ENCODE results near the gene CCSER1.

Gene CCSER1

GRCh38 chr4:91025241-91026148, 898.3 kb downstream of the CCSER1 start:
- H3K9me3 ChIP-seq (replicated peaks; ENCODE audit: low read length): no peaks in the 10 kb centered on the region
- no peaks in the 10 kb centered on the region for H3K27me3 ChIP-seq (ENCODE audit: control insufficient read depth, insufficient read depth, low read length)
- no peak overlapping the region for H3K4me3 ChIP-seq (ENCODE audit: low read length)
- H3K36me3 ChIP-seq (ENCODE audit: insufficient read depth, low read length): no peaks in the 10 kb centered on the region
- H3K4me2 ChIP-seq (ENCODE audit: low read length): no peak overlapping the region
- H3K4me1 ChIP-seq (ENCODE audit: control insufficient read depth, insufficient read depth, low read length): no peaks in the 10 kb centered on the region
- H3K9ac ChIP-seq (ENCODE audit: low read depth, low read length): no peak overlapping the region

GRCh38 chr4:91028228-91028627, 901.0 kb downstream of the CCSER1 start:
- no peak overlapping the region for H3K9ac ChIP-seq (ENCODE audit: low read depth, low read length)
- no peaks in the 10 kb centered on the region for H3K27me3 ChIP-seq (ENCODE audit: control insufficient read depth, insufficient read depth, low read length)
- no peak overlapping the region for H3K4me2 ChIP-seq (ENCODE audit: low read length)
- H3K4me1 ChIP-seq (ENCODE audit: control insufficient read depth, insufficient read depth, low read length): no peaks in the 10 kb centered on the region
- no peaks in the 10 kb centered on the region for H3K9me3 ChIP-seq (replicated peaks; ENCODE audit: low read length)
- no peak overlapping the region for H3K4me3 ChIP-seq (ENCODE audit: low read length)
- H3K36me3 ChIP-seq (ENCODE audit: insufficient read depth, low read length): no peaks in the 10 kb centered on the region

GRCh38 chr4:91031761-91032160, 904.6 kb downstream of the CCSER1 start:
- Histone ChIP-seq H3K4me1 (ENCODE audit: control insufficient read depth, insufficient read depth, low read length) (no peaks in the 10 kb centered on the region), H3K27me3 (ENCODE audit: control insufficient read depth, insufficient read depth, low read length) (no peaks in the 10 kb centered on the region), H3K4me2 (ENCODE audit: low read length) (no peak overlapping the region), H3K36me3 (ENCODE audit: insufficient read depth, low read length) (no peaks in the 10 kb centered on the region), H3K9me3 (replicated peaks; ENCODE audit: low read length) (no peaks in the 10 kb centered on the region), H3K9ac (ENCODE audit: low read depth, low read length) (no peak overlapping the region), H3K4me3 (ENCODE audit: low read length) (no peak overlapping the region)

DNA sequence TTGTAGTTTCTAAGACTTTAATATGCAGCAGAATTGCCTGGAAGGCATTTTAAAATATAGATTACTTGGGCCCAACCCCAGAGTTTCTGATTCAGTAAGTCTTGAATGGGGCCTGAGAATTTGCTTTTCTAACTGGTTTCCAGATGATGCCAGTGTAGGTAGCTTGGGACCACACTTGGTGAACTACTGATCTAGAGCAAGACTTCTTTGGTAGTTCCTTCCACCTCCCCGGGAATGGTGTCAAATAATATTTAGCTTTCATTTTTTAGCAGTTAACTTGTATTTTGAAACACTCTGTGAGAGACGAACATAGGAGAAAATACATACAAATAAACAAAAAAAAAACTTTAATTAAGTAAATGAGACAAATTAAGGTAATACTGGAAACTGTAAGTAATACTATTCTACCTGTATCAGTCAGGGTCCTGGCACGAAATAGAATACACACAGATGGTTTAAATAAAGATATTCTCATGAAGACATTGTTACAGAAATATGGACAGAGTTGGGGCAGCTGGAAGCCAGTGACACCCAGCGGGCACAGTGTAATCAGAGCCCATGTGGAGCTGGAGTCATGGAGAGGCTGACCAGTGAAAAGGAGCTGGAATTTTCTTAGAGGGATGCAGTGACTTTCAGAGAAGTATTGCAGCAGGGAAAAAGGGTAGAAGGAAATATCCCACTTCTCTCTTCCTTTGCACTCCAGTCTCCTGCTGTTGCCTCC, 905.7 kb downstream of the CCSER1 start:
- no peak overlapping the region for H3K9ac ChIP-seq (ENCODE audit: low read depth, low read length)
- H3K36me3 ChIP-seq (ENCODE audit: insufficient read depth, low read length): no peaks in the 10 kb centered on the region
- no peak overlapping the region for H3K4me3 ChIP-seq (ENCODE audit: low read length)
- no peaks in the 10 kb centered on the region for H3K27me3 ChIP-seq (ENCODE audit: control insufficient read depth, insufficient read depth, low read length)
- H3K4me2 ChIP-seq (ENCODE audit: low read length): no peak overlapping the region
- no peaks in the 10 kb centered on the region for H3K9me3 ChIP-seq (replicated peaks; ENCODE audit: low read length)
- H3K4me1 ChIP-seq (ENCODE audit: control insufficient read depth, insufficient read depth, low read length): no peaks in the 10 kb centered on the region

- no peak overlapping the region for H3K4me2 ChIP-seq (ENCODE audit: low read length)
- no peaks in the 10 kb centered on the region for H3K4me1 ChIP-seq (ENCODE audit: control insufficient read depth, insufficient read depth, low read length)
Measured at GRCh38 chr4:91035276-91035675, 908.1 kb downstream of the CCSER1 start.

DNA sequence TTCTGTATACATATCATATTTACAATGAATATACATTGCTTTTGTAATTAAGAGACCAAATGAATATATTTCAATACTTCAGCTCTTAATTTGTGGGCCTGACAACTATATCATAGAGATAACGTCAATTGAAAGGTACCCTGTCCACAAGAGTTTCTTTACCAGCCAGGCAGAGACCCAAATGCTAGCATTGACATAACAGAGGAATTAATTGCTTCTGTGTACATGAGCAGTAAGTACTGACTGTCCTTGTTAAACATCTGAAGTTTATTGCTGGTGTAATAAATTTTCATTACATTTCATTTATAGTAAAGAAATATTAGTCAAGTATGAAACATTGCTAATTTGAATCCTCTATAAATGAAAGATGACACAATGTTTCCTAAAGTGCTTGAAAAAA, 910.8 kb downstream of the CCSER1 start:
- H3K27me3 ChIP-seq (ENCODE audit: control insufficient read depth, insufficient read depth, low read length): no peaks in the 10 kb centered on the region
- H3K9me3 ChIP-seq (replicated peaks; ENCODE audit: low read length): no peaks in the 10 kb centered on the region
- H3K4me1 ChIP-seq (ENCODE audit: control insufficient read depth, insufficient read depth, low read length): no peaks in the 10 kb centered on the region
- no peaks in the 10 kb centered on the region for H3K36me3 ChIP-seq (ENCODE audit: insufficient read depth, low read length)
- H3K4me3 ChIP-seq (ENCODE audit: low read length): no peak overlapping the region
- no peak overlapping the region for H3K9ac ChIP-seq (ENCODE audit: low read depth, low read length)
- H3K4me2 ChIP-seq (ENCODE audit: low read length): no peak overlapping the region

More at GRCh38 chr4:91035276-91035675, 908.1 kb downstream of the CCSER1 start:
- Histone ChIP-seq H3K27me3 (ENCODE audit: control insufficient read depth, insufficient read depth, low read length) (no peaks in the 10 kb centered on the region), H3K9ac (ENCODE audit: low read depth, low read length) (no peak overlapping the region), H3K9me3 (replicated peaks; ENCODE audit: low read length) (no peaks in the 10 kb centered on the region), H3K4me3 (ENCODE audit: low read length) (no peak overlapping the region), H3K36me3 (ENCODE audit: insufficient read depth, low read length) (no peaks in the 10 kb centered on the region)

GRCh38 chr4:91057871-91058270, 930.7 kb downstream of the CCSER1 start:
- Histone ChIP-seq H3K4me3 (ENCODE audit: low read length) (no peak overlapping the region), H3K36me3 (ENCODE audit: insufficient read depth, low read length) (no peaks in the 10 kb centered on the region), H3K9ac (ENCODE audit: low read depth, low read length) (no peak overlapping the region), H3K4me2 (ENCODE audit: low read length) (no peak overlapping the region), H3K4me1 (ENCODE audit: control insufficient read depth, insufficient read depth, low read length) (no peaks in the 10 kb centered on the region), H3K27me3 (ENCODE audit: control insufficient read depth, insufficient read depth, low read length) (no peaks in the 10 kb centered on the region), H3K9me3 (replicated peaks; ENCODE audit: low read length) (no peaks in the 10 kb centered on the region)

GRCh38 chr4:91058345-91058744, 931.2 kb downstream of the CCSER1 start:
- no peaks in the 10 kb centered on the region for H3K27me3 ChIP-seq (ENCODE audit: control insufficient read depth, insufficient read depth, low read length)
- no peak overlapping the region for H3K4me2 ChIP-seq (ENCODE audit: low read length)
- no peak overlapping the region for H3K4me3 ChIP-seq (ENCODE audit: low read length)
- H3K9ac ChIP-seq (ENCODE audit: low read depth, low read length): no peak overlapping the region
- H3K36me3 ChIP-seq (ENCODE audit: insufficient read depth, low read length): no peaks in the 10 kb centered on the region
- H3K4me1 ChIP-seq (ENCODE audit: control insufficient read depth, insufficient read depth, low read length): no peaks in the 10 kb centered on the region
- no peaks in the 10 kb centered on the region for H3K9me3 ChIP-seq (replicated peaks; ENCODE audit: low read length)

DNA sequence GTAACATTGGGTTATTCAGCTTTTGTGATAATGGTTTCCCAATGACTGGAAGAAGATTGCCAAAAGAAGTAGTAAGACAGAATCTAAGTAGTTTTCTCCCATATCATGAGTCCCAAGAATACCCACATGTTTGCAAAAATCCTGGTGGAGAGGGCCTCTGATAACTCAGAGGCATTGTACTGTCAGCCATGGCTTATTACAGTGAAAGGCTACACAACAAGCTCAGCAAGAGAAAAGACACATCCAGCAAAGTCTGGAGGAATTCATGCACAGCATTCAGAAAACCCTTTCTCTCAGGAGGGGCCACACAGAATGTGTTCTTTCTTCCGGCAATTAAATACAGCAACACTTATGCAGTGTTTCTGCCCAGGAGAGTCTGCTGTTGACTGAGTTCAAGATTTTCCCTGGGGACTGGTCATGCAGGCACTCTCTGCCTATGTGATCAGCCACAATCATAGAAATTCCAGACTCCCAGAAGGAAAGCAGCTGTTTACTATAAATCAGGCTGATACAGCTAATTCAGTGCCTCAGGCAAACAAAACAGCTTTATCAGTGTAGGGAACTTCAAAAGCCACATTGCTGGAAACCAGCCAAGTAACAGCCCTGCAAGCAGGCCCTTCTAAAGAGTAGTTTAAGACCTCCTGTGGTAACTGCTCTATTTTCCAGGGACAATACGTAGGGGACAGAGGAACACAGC, 937.1 kb downstream of the CCSER1 start:
- Histone ChIP-seq H3K36me3 (ENCODE audit: insufficient read depth, low read length) (no peaks in the 10 kb centered on the region), H3K9ac (ENCODE audit: low read depth, low read length) (no peak overlapping the region), H3K4me3 (ENCODE audit: low read length) (no peak overlapping the region), H3K4me2 (ENCODE audit: low read length) (no peak overlapping the region), H3K9me3 (replicated peaks; ENCODE audit: low read length) (no peaks in the 10 kb centered on the region), H3K4me1 (ENCODE audit: control insufficient read depth, insufficient read depth, low read length) (no peaks in the 10 kb centered on the region), H3K27me3 (ENCODE audit: control insufficient read depth, insufficient read depth, low read length) (no peaks in the 10 kb centered on the region)

GRCh38 chr4:91065117-91065516, 937.9 kb downstream of the CCSER1 start:
- H3K9me3 ChIP-seq (replicated peaks; ENCODE audit: low read length): no peaks in the 10 kb centered on the region
- H3K27me3 ChIP-seq (ENCODE audit: control insufficient read depth, insufficient read depth, low read length): no peaks in the 10 kb centered on the region
- no peak overlapping the region for H3K4me3 ChIP-seq (ENCODE audit: low read length)
- H3K36me3 ChIP-seq (ENCODE audit: insufficient read depth, low read length): no peaks in the 10 kb centered on the region
- H3K4me2 ChIP-seq (ENCODE audit: low read length): no peak overlapping the region
- no peak overlapping the region for H3K9ac ChIP-seq (ENCODE audit: low read depth, low read length)
- no peaks in the 10 kb centered on the region for H3K4me1 ChIP-seq (ENCODE audit: control insufficient read depth, insufficient read depth, low read length)

GRCh38 chr4:91070736-91071135, 943.5 kb downstream of the CCSER1 start:
- Histone ChIP-seq H3K4me2 (ENCODE audit: low read length) (no peak overlapping the region), H3K9ac (ENCODE audit: low read depth, low read length) (no peak overlapping the region), H3K27me3 (ENCODE audit: control insufficient read depth, insufficient read depth, low read length) (no peaks in the 10 kb centered on the region), H3K4me3 (ENCODE audit: low read length) (no peak overlapping the region), H3K9me3 (replicated peaks; ENCODE audit: low read length) (no peaks in the 10 kb centered on the region), H3K4me1 (ENCODE audit: control insufficient read depth, insufficient read depth, low read length) (no peaks in the 10 kb centered on the region), H3K36me3 (ENCODE audit: insufficient read depth, low read length) (no peaks in the 10 kb centered on the region)
